Loucy (cell line): ENCODE measurements around the gene HADHB.
A peak's percentile ranks its signal among the peaks of the same experiment; 100 is the strongest.

ENCODE experiments used
- H2AFZ ChIP-seq: fragments of 200-600 bp; sonication (generic); 2 replicates; pipeline ENCODE4 v1.6.0; 2016; ENCODE audit warnings: antibody characterized with exemption, mild to moderate bottlenecking, low read length, moderate library complexity
- H3F3A ChIP-seq: fragments of 200-600 bp; 2 replicates; pipeline ENCODE4 v1.6.0; 2016; ENCODE audit warnings: antibody characterized with exemption, low read depth, mild to moderate bottlenecking
- H3K27me3 ChIP-seq: fragments of 200-600 bp; sonication (generic); 2 replicates; pipeline ENCODE4 v1.6.1; 2014; ENCODE audit warnings: low read length, mild to moderate bottlenecking; ENCODE audit not compliant: insufficient read depth, poor library complexity, severe bottlenecking
- H3K36me3 ChIP-seq: fragments of 200-600 bp; sonication (generic); 2 replicates; pipeline ENCODE4 v1.6.1; 2016; ENCODE audit warnings: low read length; ENCODE audit not compliant: insufficient read depth
- H3K4me1 ChIP-seq: fragments of 200-600 bp; sonication (generic); 2 replicates; pipeline ENCODE4 v1.5.1; 2014; ENCODE audit warnings: low read length, mild to moderate bottlenecking; ENCODE audit not compliant: insufficient read depth, poor library complexity, severe bottlenecking
- H3K4me2 ChIP-seq: fragments of 200-600 bp; sonication (generic); 2 replicates; pipeline ENCODE4 v1.6.0; 2014; ENCODE audit warnings: antibody characterized with exemption, low read length, low read depth, mild to moderate bottlenecking; ENCODE audit not compliant: poor library complexity, severe bottlenecking
- H3K4me3 ChIP-seq: fragments of 200-600 bp; sonication (generic); 2 replicates; pipeline ENCODE4 v1.5.1; 2014; ENCODE audit warnings: low read length, mild to moderate bottlenecking, mixed read lengths; ENCODE audit not compliant: poor library complexity, severe bottlenecking
- H3K79me2 ChIP-seq: fragments of 200-600 bp; sonication (generic); 2 replicates; pipeline ENCODE4 v1.6.1; 2014; ENCODE audit warnings: low read length; ENCODE audit not compliant: insufficient read depth
- H3K9ac ChIP-seq: fragments of 200-600 bp; sonication (generic); 2 replicates; pipeline ENCODE4 v1.6.0; 2014; ENCODE audit warnings: mild to moderate bottlenecking, low read depth, low read length, moderate library complexity; ENCODE audit not compliant: poor library complexity, severe bottlenecking
- H3K9me2 ChIP-seq: fragments of 200-600 bp; sonication (generic); replicated peaks from 2 replicates; pipeline ENCODE4 v1.6.1; 2016; ENCODE audit warnings: low read depth, low read length, mixed read lengths
- H3K9me3 ChIP-seq: fragments of 200-600 bp; sonication (generic); 2 replicates; pipeline ENCODE4 v1.6.1; 2014; ENCODE audit warnings: mild to moderate bottlenecking, antibody characterized with exemption, low read length, low read depth; ENCODE audit not compliant: insufficient read depth
- H4K20me1 ChIP-seq: fragments of 200-600 bp; sonication (generic); 2 replicates; pipeline ENCODE4 v1.6.0; 2014; ENCODE audit warnings: antibody characterized with exemption, low read length, mild to moderate bottlenecking; ENCODE audit not compliant: insufficient read depth, poor library complexity, severe bottlenecking
- EZH2phosphoT487 ChIP-seq: fragments of 200-600 bp; IDR thresholded peaks from 2 replicates; pipeline ENCODE4 v1.6.1; 2018; ENCODE audit warnings: antibody characterized with exemption, mild to moderate bottlenecking, moderate library complexity, borderline replicate concordance
- TF ChIP-seq, protein P1 (sequence below): fragments of 200-600 bp; sonication (generic); conservative IDR thresholded peaks from 2 replicates; pipeline ENCODE4 v1.5.1; 2014; ENCODE audit warnings: mild to moderate bottlenecking, antibody characterized with exemption, low read length

Gene HADHB

DNA sequence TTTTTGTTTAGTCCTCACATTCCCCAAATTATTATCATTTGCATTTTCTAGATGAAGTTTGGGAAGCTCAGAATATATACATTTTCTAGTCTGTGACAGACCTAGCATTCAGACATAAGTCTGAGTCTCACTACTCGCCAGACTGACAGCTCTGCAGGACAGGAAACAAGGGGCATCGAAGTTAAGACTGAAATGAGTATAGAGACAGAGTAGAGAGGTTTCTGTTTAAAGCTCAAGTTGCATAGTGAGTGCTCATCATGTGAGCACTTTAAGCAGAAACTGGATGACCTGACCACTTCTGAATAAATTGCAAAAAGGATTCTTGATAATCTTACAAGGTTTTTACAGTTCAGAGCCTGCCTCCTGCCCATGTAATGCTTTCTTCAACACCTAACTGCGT is 1.1 kb downstream of the HADHB start:
- H3K27me3 ChIP-seq, result no peaks in the 10 kb centered on the region
- H3K4me1 ChIP-seq, result peaks cover 33% of the 10 kb centered on the region
- peak overlapping the region; percentile 86 for H3K4me3 ChIP-seq
- no peak overlapping the region for H2AFZ ChIP-seq
- no peak for TF ChIP-seq EZH2phosphoT487
- TF ChIP-seq, protein P1, sequence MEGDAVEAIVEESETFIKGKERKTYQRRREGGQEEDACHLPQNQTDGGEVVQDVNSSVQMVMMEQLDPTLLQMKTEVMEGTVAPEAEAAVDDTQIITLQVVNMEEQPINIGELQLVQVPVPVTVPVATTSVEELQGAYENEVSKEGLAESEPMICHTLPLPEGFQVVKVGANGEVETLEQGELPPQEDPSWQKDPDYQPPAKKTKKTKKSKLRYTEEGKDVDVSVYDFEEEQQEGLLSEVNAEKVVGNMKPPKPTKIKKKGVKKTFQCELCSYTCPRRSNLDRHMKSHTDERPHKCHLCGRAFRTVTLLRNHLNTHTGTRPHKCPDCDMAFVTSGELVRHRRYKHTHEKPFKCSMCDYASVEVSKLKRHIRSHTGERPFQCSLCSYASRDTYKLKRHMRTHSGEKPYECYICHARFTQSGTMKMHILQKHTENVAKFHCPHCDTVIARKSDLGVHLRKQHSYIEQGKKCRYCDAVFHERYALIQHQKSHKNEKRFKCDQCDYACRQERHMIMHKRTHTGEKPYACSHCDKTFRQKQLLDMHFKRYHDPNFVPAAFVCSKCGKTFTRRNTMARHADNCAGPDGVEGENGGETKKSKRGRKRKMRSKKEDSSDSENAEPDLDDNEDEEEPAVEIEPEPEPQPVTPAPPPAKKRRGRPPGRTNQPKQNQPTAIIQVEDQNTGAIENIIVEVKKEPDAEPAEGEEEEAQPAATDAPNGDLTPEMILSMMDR, result no peak
- H4K20me1 ChIP-seq, result peaks cover 23% of the 10 kb centered on the region
- peak overlapping the region; percentile 92 for H3K4me2 ChIP-seq
- no peaks in the 10 kb centered on the region for H3K9me3 ChIP-seq
- no peaks in the 10 kb centered on the region for H3K9me2 ChIP-seq
- H3F3A ChIP-seq, result no peaks in the 10 kb centered on the region
- peak overlapping the region; percentile 81 for H3K9ac ChIP-seq
- H3K79me2 ChIP-seq, result peaks cover 93% of the 10 kb centered on the region
- H3K36me3 ChIP-seq, result no peaks in the 10 kb centered on the region

DNA sequence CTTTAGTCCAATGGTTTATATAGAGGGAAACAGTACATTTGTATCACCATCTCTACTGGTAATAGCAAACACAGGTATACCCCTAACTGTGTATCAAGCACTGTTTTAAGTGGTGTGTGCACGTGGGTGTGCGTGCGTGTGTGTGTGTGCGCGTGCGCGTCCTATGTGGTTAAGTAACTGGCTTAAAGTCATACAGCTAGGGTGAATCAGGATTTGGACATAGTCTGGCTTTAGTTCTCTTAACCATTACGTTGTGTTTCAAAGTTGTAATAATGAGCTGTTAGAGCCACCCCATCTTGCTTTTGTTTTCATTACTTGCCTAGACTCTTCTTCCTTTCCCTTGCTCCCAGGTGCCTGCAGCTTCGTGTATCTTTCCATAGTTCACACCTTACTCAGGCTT is 2.1 kb downstream of the HADHB start:
- Histone ChIP-seq H3K4me1 (peaks cover 29% of the 10 kb centered on the region), H3K9ac (peak overlapping the region; percentile 81), H3K4me3 (peak overlapping the region; percentile 86), H3K79me2 (peaks cover 93% of the 10 kb centered on the region), H3K4me2 (peak overlapping the region; percentile 92), H3K27me3 (no peaks in the 10 kb centered on the region), H4K20me1 (peaks cover 23% of the 10 kb centered on the region), H3F3A (no peaks in the 10 kb centered on the region), H3K9me2 (no peaks in the 10 kb centered on the region), H3K36me3 (no peaks in the 10 kb centered on the region), H2AFZ (no peak overlapping the region), H3K9me3 (no peaks in the 10 kb centered on the region)
- TF ChIP-seq, protein P1, result no peak
- TF ChIP-seq EZH2phosphoT487, result no peak

DNA sequence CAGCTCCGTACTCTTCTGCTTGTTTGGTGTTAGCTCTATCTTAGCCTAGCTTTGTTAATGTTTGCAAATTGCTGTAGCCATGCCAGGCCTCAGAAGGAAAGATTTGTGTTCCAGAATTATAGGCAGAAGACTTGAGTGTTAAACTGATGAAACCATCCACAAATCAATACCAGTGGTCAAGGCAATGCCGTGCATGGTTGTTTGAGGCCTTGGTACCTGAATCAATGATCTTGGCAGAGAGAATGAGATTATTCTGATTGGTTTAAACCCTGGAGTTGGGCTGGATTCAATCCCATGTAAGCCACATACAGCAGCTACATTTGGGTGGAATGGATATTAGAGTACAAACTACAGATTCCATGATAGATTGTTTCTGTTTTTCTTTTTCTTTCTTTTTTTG is 4.9 kb downstream of the HADHB start:
- Histone ChIP-seq H3F3A (no peaks in the 10 kb centered on the region), H3K4me3 (no peak overlapping the region), H3K79me2 (peaks cover 79% of the 10 kb centered on the region), H3K9me2 (no peaks in the 10 kb centered on the region), H4K20me1 (peaks cover 18% of the 10 kb centered on the region), H3K9me3 (no peaks in the 10 kb centered on the region), H2AFZ (no peak overlapping the region), H3K4me2 (peak overlapping the region; percentile 30), H3K4me1 (peaks cover 27% of the 10 kb centered on the region), H3K36me3 (peaks cover 3% of the 10 kb centered on the region; the same call in 1 of the 2 replicates), H3K27me3 (no peaks in the 10 kb centered on the region), H3K9ac (no peak overlapping the region)
- TF ChIP-seq EZH2phosphoT487, result no peak
- TF ChIP-seq, protein P1, result no peak
